Progenitor cell of endocrine pancreas (in vitro differentiated cells): ENCODE measurements around the gene TTC28. TPM values are rescaled to one million over a fixed set of nuclear protein-coding genes. Genes with fewer than 3 reads are reported as not detected.

Source experiments
- DNase-seq: peaks from one replicate; pipeline ENCODE4 v3.0.0; 2021; ENCODE audit warnings: low spot score; ENCODE audit not compliant: unreplicated experiment
- H3K27ac Mint-ChIP-seq: 2 replicates; pipeline ENCODE4 v1.8.0; 2021; ENCODE audit warnings: mild to moderate bottlenecking, moderate library complexity, mixed read lengths
- H3K27me3 Mint-ChIP-seq: 2 replicates; pipeline ENCODE4 v1.8.0; 2021; ENCODE audit warnings: mixed read lengths
- H3K36me3 Mint-ChIP-seq: 2 replicates; pipeline ENCODE4 v1.8.0; 2022; ENCODE audit warnings: mixed read lengths; ENCODE audit not compliant: insufficient read depth
- H3K4me1 Mint-ChIP-seq: 2 replicates; pipeline ENCODE4 v1.8.0; 2021; ENCODE audit warnings: low read depth, mixed read lengths
- H3K4me3 Mint-ChIP-seq: 2 replicates; pipeline ENCODE4 v1.8.0; 2021; ENCODE audit warnings: low read depth, mild to moderate bottlenecking, moderate library complexity, mixed read lengths
- H3K9me3 Mint-ChIP-seq: 2 replicates; pipeline ENCODE4 v1.8.0; 2021; ENCODE audit warnings: low read depth, mixed read lengths
- total RNA-seq: library from RNA; stranded (reverse); gene quantifications from 2 replicates; pipeline ENCODE4 v1.2.1, GENCODE V29; 2021
- TF ChIP-seq, protein P1 (sequence below): fragments of 200-600 bp; sonication (generic); IDR thresholded peaks from one replicate; pipeline ENCODE4 v1.5.0; 2021; ENCODE audit warnings: antibody characterized with exemption, mild to moderate bottlenecking; ENCODE audit not compliant: unreplicated experiment

TTC28 gene
- total RNA-seq, 1 donor from 2014 or later = 35.2 TPM

- TF ChIP-seq, protein P1, sequence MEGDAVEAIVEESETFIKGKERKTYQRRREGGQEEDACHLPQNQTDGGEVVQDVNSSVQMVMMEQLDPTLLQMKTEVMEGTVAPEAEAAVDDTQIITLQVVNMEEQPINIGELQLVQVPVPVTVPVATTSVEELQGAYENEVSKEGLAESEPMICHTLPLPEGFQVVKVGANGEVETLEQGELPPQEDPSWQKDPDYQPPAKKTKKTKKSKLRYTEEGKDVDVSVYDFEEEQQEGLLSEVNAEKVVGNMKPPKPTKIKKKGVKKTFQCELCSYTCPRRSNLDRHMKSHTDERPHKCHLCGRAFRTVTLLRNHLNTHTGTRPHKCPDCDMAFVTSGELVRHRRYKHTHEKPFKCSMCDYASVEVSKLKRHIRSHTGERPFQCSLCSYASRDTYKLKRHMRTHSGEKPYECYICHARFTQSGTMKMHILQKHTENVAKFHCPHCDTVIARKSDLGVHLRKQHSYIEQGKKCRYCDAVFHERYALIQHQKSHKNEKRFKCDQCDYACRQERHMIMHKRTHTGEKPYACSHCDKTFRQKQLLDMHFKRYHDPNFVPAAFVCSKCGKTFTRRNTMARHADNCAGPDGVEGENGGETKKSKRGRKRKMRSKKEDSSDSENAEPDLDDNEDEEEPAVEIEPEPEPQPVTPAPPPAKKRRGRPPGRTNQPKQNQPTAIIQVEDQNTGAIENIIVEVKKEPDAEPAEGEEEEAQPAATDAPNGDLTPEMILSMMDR = no peak
- no peak overlapping the region for H3K27ac Mint-ChIP-seq
- no peak overlapping the region for H3K4me3 Mint-ChIP-seq
- no peaks in the 10 kb centered on the region for H3K27me3 Mint-ChIP-seq
- no peak for DNase-seq
- no peaks in the 10 kb centered on the region for H3K9me3 Mint-ChIP-seq
- no peaks in the 10 kb centered on the region for H3K4me1 Mint-ChIP-seq
- H3K36me3 Mint-ChIP-seq = no peaks in the 10 kb centered on the region
Measured at GRCh38 chr22:28454431-28455064, 225.1 kb downstream of the TTC28 start.

GRCh38 chr22:28450109-28450508 is 229.5 kb downstream of the TTC28 start:
- Mint-ChIP-seq H3K9me3 (no peaks in the 10 kb centered on the region), H3K36me3 (no peaks in the 10 kb centered on the region), H3K27me3 (no peaks in the 10 kb centered on the region), H3K4me1 (no peaks in the 10 kb centered on the region), H3K27ac (no peak overlapping the region), H3K4me3 (no peak overlapping the region)
- no peak for DNase-seq
- TF ChIP-seq, protein P1 = no peak

GRCh38 chr22:28449041-28449440 is 230.6 kb downstream of the TTC28 start:
- Mint-ChIP-seq H3K4me1 (peaks cover 1% of the 10 kb centered on the region), H3K36me3 (no peaks in the 10 kb centered on the region), H3K27ac (no peak overlapping the region), H3K4me3 (no peak overlapping the region), H3K27me3 (no peaks in the 10 kb centered on the region), H3K9me3 (no peaks in the 10 kb centered on the region)
- no peak for DNase-seq
- TF ChIP-seq, protein P1 = no peak

GRCh38 chr22:28448625-28449024 is 231.0 kb downstream of the TTC28 start:
- H3K9me3 Mint-ChIP-seq = no peaks in the 10 kb centered on the region
- no peaks in the 10 kb centered on the region for H3K36me3 Mint-ChIP-seq
- no peaks in the 10 kb centered on the region for H3K27me3 Mint-ChIP-seq
- H3K27ac Mint-ChIP-seq = no peak overlapping the region
- H3K4me1 Mint-ChIP-seq = peaks cover 2% of the 10 kb centered on the region
- TF ChIP-seq, protein P1 = no peak
- DNase-seq = no peak
- H3K4me3 Mint-ChIP-seq = no peak overlapping the region

DNA sequence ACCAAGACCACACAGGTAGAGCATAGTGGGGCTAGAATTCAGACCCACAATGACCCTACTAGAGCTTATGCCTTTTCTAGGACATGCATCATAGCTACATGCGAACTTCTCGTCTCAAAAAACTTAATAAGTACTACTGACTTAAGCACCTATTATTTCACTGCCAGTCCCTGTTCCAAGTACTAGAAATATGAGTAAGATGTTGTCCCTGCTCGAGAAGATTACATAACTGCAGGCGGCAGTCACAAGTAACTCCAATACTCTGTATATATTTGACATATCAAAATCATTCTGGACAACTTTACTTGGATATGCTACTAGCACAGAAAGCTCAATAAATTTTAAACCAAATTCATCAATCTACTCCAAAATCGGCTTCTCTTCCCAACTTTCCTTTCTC is 235.0 kb downstream of the TTC28 start:
- no peaks in the 10 kb centered on the region for H3K9me3 Mint-ChIP-seq
- no peaks in the 10 kb centered on the region for H3K36me3 Mint-ChIP-seq
- no peaks in the 10 kb centered on the region for H3K27me3 Mint-ChIP-seq
- H3K4me1 Mint-ChIP-seq = peaks cover 23% of the 10 kb centered on the region
- no peak overlapping the region for H3K4me3 Mint-ChIP-seq
- TF ChIP-seq, protein P1 = no peak
- H3K27ac Mint-ChIP-seq = no peak overlapping the region
- DNase-seq = no peak
